Suprapubic skin (tissue), 4 donors: ENCODE data around the gene TIAM1.

ENCODE experiments used
- CTCF ChIP-seq, 2 donors: fragments of 200-600 bp in 1 of 2; fragments of 450-650 bp in 1 of 2; sonication (generic) in 1 of 2; IDR thresholded peaks; one replicate each; pipeline ENCODE4 v1.5.1; 2016 to 2019; ENCODE audit warnings: antibody characterized with exemption in 2 of 2, mild to moderate bottlenecking in 1 of 2, moderate library complexity in 1 of 2
- EP300 ChIP-seq: sonication (generic); formaldehyde crosslinking; IDR thresholded peaks from one replicate; pipeline ENCODE4 v1.6.1; 2017; ENCODE audit warnings: antibody characterized with exemption
- POLR2A ChIP-seq, 2 donors: fragments of 450-650 bp; IDR thresholded peaks; one replicate each; pipeline ENCODE4 v1.6.1; 2017; ENCODE audit warnings: antibody characterized with exemption in 2 of 2, mild to moderate bottlenecking in 2 of 2, moderate library complexity in 2 of 2
- POLR2AphosphoS5 ChIP-seq, 3 donors: sonication (generic); formaldehyde crosslinking; IDR thresholded peaks; one replicate each; pipeline ENCODE4 v1.6.1; 2017; ENCODE audit warnings: antibody characterized with exemption in 3 of 3

- TF ChIP-seq POLR2A (IDR thresholded peaks at IDR 0.05) (no peak), CTCF (IDR thresholded peaks at IDR 0.05) (no peak), POLR2AphosphoS5 (IDR thresholded peaks at IDR 0.05) (no peak), EP300 (no peak)
Measured at GRCh38 chr21:31145274-31145673, 198.8 kb downstream of the TIAM1 start.
